Stimulated activated CD4-positive, alpha-beta T cell treated with anti-CD3 and anti-CD28 coated beads, Interleukin-1b, Interleukin-23, amount 100 ng/mL, for 4 hours (primary cell): ENCODE results near the gene SEMA6A.
"Not testable (repeated sequence)": the region's sequence is repeated elsewhere in the genome, so short reads cannot be mapped to it uniquely, and the experiment has no call there.

Source experiments
- DNase-seq, 2 donors: peaks; one replicate each; pipeline ENCODE4 v3.0.0-alpha.2; 2020; ENCODE audit warnings: low read depth in 2 of 2

SEMA6A gene

GRCh38 chr5:116546743-116547124, 27.9 kb downstream of the SEMA6A start:
- no peak for DNase-seq

GRCh38 chr5:116546033-116546742, 28.4 kb downstream of the SEMA6A start:
- DNase-seq, result no peak

DNA sequence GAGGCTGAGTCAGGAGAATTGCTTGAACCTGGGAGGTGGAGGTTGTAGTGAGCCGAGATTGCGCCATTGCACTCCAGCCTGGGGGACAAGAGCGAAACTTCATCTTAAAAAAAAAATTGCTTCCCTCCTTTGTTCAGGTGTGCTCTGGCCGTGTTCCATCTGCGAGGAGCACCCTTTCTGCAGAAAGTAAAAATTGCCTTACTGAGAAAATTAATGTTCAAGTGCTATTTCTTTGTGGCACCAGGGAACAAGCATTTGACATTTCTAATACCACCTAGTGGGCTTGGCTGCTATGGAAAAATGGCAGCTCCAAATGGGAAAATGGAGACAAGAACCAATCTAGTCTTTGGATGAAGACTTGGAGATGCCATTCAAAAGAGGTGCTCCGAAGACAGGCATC, 29.2 kb downstream of the SEMA6A start:
- DNase-seq, result not testable (repeated sequence)

DNA sequence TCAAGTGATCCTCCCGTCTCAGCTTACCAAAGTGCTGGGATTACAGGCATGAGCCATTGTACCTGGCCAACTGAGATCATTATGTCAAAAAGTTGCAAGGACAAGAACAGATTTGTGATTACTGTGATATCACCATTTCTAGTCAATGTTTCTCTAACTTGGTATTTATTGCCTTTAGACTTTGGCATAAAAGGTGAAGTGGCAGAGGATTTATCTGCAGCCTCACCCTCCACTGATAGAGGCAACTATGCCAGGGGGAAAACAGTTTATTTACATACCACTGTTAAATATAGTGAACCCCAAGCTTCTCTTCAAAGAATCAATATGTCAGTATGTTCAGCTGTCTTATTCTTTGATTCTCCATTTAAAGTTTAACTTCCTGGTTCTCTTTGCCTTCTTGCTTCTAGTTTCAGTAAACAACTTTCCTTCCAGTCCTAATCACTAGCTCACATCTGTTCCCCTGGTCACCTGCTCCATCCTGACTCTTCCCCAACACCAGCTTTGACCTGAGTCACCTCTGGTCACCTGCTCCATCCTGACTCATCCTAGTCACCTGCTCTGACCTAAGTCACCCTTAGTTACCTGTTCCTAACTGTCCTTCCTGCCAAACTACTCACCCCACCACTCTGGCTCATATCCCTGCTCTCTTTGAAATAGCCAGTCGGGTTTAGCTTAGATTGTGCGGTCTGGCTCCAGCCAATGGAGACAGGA, 29.9 kb downstream of the SEMA6A start:
- no peak for DNase-seq

DNA sequence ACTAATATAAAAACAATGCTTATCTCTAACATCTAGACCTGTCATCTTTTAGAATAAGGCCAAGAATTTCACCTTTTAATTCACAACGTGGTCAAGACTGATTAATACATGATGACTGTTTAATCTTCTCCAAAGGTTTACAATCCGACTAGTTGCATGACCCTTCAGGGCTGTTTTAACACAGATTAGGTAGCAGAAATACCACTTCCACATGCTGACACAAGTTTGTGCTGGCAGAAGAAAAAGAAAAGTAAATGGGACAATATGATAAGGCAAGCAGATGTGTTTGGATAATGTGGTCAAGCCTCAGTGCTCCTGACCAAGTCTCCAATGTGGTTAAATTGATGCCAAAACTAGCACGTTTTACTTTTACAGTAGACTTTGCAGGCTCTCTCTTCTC, 31.1 kb downstream of the SEMA6A start:
- no peak for DNase-seq

DNA sequence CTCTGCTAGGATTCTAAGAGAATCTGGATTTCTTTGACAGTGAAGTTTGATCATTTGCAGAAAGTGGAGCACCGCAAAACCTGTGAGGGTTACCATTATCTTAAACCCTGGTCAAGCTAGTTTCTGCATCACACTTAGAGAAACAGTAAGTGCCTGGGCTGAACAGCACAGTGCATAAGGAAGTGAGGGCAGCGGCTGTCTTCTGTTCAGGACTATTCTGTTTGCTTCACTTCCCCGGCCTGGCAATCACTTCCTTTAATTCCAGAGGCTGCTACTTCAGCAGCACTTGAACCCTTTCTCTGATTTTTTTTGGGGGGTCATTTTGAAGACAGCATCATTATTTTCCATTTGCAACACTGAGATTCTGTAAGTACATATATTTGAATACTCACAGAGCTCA, 32.0 kb downstream of the SEMA6A start:
- DNase-seq, result no peak

DNA sequence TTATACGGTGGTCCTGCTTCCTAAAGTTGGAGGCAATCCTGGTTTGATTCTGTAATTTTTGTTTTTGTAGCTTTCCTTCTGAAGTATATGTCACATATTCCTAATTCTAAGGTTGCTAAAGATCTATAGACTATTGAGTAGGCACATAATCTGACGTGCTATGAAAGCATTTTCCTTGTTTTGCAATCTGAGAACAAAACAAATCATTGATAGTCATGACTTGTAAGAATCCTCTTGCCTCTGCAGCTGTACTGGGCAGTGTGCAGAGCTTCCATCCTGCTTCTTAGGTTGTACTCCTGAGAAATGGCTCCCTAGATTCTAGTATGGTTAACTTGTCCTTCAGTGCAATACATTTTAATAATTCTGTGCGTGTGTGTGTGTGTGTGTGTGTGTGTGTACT, 35.4 kb downstream of the SEMA6A start:
- no peak for DNase-seq

- no peak for DNase-seq
Measured at GRCh38 chr5:116536316-116537083, 38.1 kb downstream of the SEMA6A start.

DNA sequence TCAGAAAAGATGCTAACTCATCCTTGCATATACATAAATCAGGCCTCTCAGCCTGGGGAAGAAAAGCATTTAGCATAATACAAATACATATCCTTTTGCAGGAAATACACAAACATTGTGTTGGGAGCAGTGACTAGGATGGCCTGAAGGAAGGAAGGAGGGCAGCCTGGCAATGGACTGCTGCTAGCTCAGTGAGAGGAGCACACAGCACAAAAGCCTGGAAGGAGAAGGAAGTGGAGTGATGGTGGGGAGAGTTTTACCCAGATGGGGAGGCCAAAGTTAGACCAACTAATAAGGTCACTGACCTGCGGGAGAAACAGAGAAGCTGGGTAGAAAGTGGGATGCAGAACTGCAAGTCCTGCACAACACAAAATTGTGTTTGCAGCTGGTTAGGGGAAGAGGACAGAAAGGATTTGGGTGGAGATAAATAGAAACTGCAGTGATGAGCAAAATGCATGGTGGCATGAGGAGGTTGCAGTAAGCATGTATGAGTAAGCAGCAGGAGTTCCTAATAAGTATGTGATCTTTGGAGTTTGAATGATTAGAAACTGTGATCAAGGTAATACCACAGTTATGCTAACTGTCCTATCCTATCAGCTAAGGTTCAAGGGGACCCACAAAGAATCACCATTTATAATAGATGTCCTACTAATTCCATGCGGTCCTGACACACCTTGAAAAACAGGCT, 39.5 kb downstream of the SEMA6A start:
- DNase-seq, result no peak

DNA sequence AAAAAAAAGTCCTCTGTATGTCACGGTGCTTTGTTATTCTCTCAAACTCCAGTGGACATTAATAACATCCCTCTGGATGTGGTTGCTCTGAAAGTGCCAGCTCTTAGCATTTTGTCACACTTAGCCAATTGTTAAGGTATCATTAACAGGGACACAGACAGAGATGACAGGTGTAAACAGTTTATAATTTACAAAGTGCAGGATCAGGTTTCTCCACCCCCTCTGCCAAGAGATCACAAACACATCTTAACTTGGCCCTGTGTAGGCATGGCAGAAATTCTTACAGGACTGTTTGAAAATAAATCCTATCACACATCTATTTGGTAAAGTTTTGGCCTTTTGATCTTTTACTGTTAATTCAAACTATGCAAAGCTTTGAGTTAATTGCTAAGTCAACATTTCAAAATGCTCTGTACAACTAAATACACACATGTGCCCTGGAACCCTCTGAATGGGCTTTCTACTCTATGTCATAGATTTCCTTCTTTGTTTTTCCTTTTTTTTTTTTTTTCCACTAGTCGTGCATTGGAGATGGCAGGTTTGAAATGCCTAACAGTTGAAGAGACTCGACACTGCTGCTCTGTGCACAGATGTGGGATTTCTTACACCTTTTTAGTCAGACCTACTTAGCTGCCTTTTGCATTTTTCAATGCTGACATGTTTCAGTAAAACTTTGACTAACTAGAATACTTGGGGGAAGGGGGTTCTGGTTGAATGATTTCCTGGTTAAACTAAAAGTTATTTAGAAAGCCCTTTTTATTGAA, 41.7 kb downstream of the SEMA6A start:
- DNase-seq, result no peak

DNA sequence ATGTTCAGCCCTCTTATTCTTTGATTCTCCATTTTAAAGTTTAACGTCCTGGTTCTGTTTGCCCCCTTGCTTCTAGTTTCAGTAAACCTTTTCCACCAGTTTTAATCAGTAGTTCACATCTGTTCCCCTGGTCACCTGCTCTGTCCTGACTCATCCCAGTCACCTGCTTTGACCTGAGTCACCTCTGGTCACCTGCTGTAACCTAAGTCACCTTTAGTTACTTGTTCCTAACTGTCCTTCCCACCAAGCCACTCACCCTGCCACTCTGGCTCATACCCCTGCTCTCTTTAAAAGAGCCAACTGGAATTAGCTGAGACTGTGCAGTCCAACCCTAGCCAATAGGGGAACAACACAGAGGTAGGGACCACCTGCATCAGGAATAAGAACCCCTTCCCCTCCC, 43.0 kb downstream of the SEMA6A start:
- DNase-seq, result no peak

- no peak for DNase-seq
Measured at GRCh38 chr5:116531117-116531516, 43.5 kb downstream of the SEMA6A start.

GRCh38 chr5:116530276-116530675, 44.3 kb downstream of the SEMA6A start:
- no peak for DNase-seq

- no peak for DNase-seq
Measured at GRCh38 chr5:116529615-116530014, 45.0 kb downstream of the SEMA6A start.

- no peak for DNase-seq
Measured at GRCh38 chr5:116528519-116529234, 45.9 kb downstream of the SEMA6A start.

DNA sequence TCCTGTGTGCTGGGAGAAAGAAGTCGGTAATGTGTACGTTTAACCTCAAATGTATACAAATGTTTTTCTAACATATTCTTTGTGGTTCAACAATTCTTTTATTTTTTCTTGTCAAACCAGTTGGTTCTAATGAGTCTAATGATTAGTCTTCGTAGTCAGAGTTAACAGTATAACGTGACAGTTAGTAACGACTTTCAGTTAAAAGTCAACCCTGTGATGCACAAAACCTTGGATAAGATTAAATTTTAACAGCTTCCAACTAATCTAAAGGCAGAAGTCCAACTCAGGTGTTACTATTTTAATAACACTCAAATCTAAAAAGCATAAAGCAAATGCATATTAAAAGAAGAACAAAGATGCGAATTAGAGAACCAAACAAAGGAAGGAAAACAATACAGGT, 47.0 kb downstream of the SEMA6A start:
- no peak for DNase-seq

GRCh38 chr5:116525674-116526073, 48.9 kb downstream of the SEMA6A start:
- DNase-seq, result no peak

DNA sequence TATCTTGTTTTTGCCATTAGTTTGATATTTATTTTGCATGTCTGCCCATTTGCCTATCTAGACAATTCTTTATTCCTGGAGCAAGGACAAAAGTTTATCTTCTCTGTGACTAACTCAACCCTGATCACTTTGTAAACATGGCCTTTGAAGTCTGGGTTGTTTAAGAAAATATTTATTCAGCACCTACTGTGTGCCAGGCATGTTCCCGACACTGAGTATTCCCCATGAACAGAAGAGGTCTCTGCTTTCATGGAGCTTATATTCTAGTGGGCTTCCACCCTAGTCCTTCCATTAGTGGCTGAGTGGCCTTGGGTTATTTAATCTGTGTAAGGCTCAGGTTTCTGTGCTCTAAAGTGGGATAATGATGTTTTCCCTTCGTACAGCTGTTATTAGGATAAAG, 49.7 kb downstream of the SEMA6A start:
- DNase-seq, result no peak

- DNase-seq, result no peak
Measured at GRCh38 chr5:116524051-116524904, 50.3 kb downstream of the SEMA6A start.

GRCh38 chr5:116523182-116523581, 51.4 kb downstream of the SEMA6A start:
- DNase-seq, result not testable (repeated sequence)
